Dermis blood vessel endothelial cell (primary cell): ENCODE results near the gene GGA1. TPM values are rescaled to one million over a fixed set of nuclear protein-coding genes. Genes with fewer than 3 reads are reported as not detected.

ENCODE experiments used
- DNase-seq: peaks from one replicate; pipeline ENCODE4 v3.0.0; 2010
- total RNA-seq: library from RNA; depleted of rRNA; stranded (reverse); fragments of >200 nt; gene quantifications from 2 replicates; pipeline ENCODE4 v1.2.3, GENCODE V29; 2014

Gene GGA1
- total RNA-seq, 1 donor from 2014 or later = 55.3 TPM

- DNase-seq = peak; percentile 95
These were observed 68.3 kb downstream of the GGA1 start for GRCh38 chr22:37676736-37677492.

GRCh38 chr22:37677493-37677974 lies 68.9 kb downstream of the GGA1 start:
- DNase-seq = no peak

DNA sequence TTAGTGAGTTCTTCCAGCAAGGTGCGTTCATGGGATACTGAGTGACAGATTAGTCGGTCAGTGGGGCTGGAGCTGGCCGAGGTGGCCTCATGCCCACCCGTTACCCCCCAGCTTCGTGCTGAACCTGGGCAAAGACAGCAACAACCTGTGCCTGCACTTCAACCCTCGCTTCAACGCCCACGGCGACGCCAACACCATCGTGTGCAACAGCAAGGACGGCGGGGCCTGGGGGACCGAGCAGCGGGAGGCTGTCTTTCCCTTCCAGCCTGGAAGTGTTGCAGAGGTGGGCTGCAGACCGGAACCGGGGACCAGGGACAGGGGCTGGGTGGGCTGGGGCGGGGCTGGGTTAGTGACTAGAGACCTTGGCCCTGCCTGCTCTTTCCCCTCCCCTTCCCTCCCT lies 69.7 kb downstream of the GGA1 start:
- DNase-seq = no peak

GRCh38 chr22:37679670-37680069 lies 71.0 kb downstream of the GGA1 start:
- no peak for DNase-seq

- DNase-seq = no peak
These were observed 71.7 kb downstream of the GGA1 start for GRCh38 chr22:37680191-37680851.

GRCh38 chr22:37681001-37681424 lies 72.4 kb downstream of the GGA1 start:
- no peak for DNase-seq

GRCh38 chr22:37681556-37682049 lies 73.0 kb downstream of the GGA1 start:
- peak; percentile 86 for DNase-seq

Other genes starting within 250 kb of the GGA1 start
- under 0.01 and 0.14 TPM in 2 replicates for gene ELFN2, start 181.4 kb upstream of the GGA1 start, total RNA-seq
- 163 and 228 TPM in 2 replicates for gene MFNG, start 122.5 kb upstream of the GGA1 start, total RNA-seq
- gene CARD10, start 89.4 kb upstream of the GGA1 start, total RNA-seq = 55.8 and 61.6 TPM in 2 replicates
- 22.6 and 25.8 TPM in 2 replicates for gene CDC42EP1, start 48.4 kb upstream of the GGA1 start, total RNA-seq
- gene LGALS2, start 28.7 kb upstream of the GGA1 start, total RNA-seq = not detected in 2 replicates
- 0.85 and 2.7 TPM in 2 replicates for gene SH3BP1, start 30.8 kb downstream of the GGA1 start, total RNA-seq
- 9.0 and 13.3 TPM in 2 replicates for gene PDXP, start 49.9 kb downstream of the GGA1 start, total RNA-seq
- 2,321 and 4,948 TPM in 2 replicates for gene LGALS1, start 66.8 kb downstream of the GGA1 start, total RNA-seq
- gene NOL12, start 77.5 kb downstream of the GGA1 start, total RNA-seq = 22.9 and 23.1 TPM in 2 replicates
- gene TRIOBP, start 88.2 kb downstream of the GGA1 start, total RNA-seq = 165 and 227 TPM in 2 replicates
- gene GCAT, start 199.1 kb downstream of the GGA1 start, total RNA-seq = 24.5 and 37.6 TPM in 2 replicates
- 0.14 TPM in 1 of 2 replicates, not detected in the other for gene GALR3, start 214.5 kb downstream of the GGA1 start, total RNA-seq
- 43.6 and 44.3 TPM in 2 replicates for gene ANKRD54, start 235.5 kb downstream of the GGA1 start, total RNA-seq
- gene EIF3L, start 240.6 kb downstream of the GGA1 start, total RNA-seq = 358 and 454 TPM in 2 replicates